ENCODE measurements around the gene TJP3. TPM values are rescaled to one million over a fixed set of nuclear protein-coding genes. Genes with fewer than 3 reads are reported as not detected.

TJP3 gene
- total and polyA plus RNA-seq, 2 experiments from 2014 or later: 18.2 to 23.9 TPM

- no peaks in the 10 kb centered on the region for H3F3A ChIP-seq (replicated peaks; ENCODE audit: low read depth)
- H3K4me3 Mint-ChIP-seq: no peak overlapping the region
- H3K79me2 ChIP-seq (replicated peaks; ENCODE audit: insufficient read depth): no peaks in the 10 kb centered on the region
- no peaks in the 10 kb centered on the region for H3K27me3 ChIP-seq (ENCODE audit: insufficient read depth)
- H3K36me3 Mint-ChIP-seq (ENCODE audit: low read depth): no peaks in the 10 kb centered on the region
- peaks cover 5% of the 10 kb centered on the region; the same call in 1 of the 2 replicates for H3K4me1 ChIP-seq (ENCODE audit: insufficient read depth)
- H2AFZ ChIP-seq: no peak overlapping the region
- H3K4me2 ChIP-seq: no peak overlapping the region
- no peak overlapping the region for H3K4me3 ChIP-seq
- ATAC-seq (no peak), DNase-seq (ENCODE audit: low spot score) (no peak)
- peaks cover 3% of the 10 kb centered on the region; the same call in 1 of the 3 replicates for H3K4me1 Mint-ChIP-seq
- TF ChIP-seq REST (IDR thresholded peaks at IDR 0.05; ENCODE audit: unreplicated experiment) (no peak), STAT1 (IDR thresholded peaks at IDR 0.05; ENCODE audit: unreplicated experiment) (no peak), CREB1 (CRISPR knock-in tag; IDR thresholded peaks at IDR 0.05; ENCODE audit: low read depth) (no peak), NANOG (IDR thresholded peaks at IDR 0.05; ENCODE audit: borderline replicate concordance) (no peak), ZNF462 (CRISPR knock-in tag; IDR thresholded peaks at IDR 0.05) (no peak)
- H3K27me3 Mint-ChIP-seq (ENCODE audit: insufficient read depth, low read depth, poor library complexity): peaks cover 18% of the 10 kb centered on the region
- H4K20me1 ChIP-seq (replicated peaks; ENCODE audit: insufficient read depth): no peaks in the 10 kb centered on the region
- no peak overlapping the region for H3K27ac ChIP-seq (ENCODE audit: low read depth)
- H3K9me3 Mint-ChIP-seq: no peaks in the 10 kb centered on the region
- no peak overlapping the region; the same call in 1 of the 2 replicates for H3K27ac Mint-ChIP-seq
- no peaks in the 10 kb centered on the region for H3K9me2 ChIP-seq (ENCODE audit: insufficient read depth)
- peaks cover 4% of the 10 kb centered on the region; the same call in 1 of the 2 replicates for H3K36me3 ChIP-seq (ENCODE audit: insufficient read depth)
These were observed 22.3 kb downstream of the TJP3 start for GRCh38 chr19:3730457-3730958.

Data from GM23338 (cell line).